Nephron progenitor cell (in vitro differentiated cells): ENCODE data around the gene ZNF780A.
A peak's percentile ranks its signal among the peaks of the same experiment; 100 is the strongest.

Experiments used
- DNase-seq: peaks from one replicate; pipeline ENCODE4 v3.0.0; 2021
- H3K27ac Mint-ChIP-seq: 2 replicates; pipeline ENCODE4 v1.8.0; 2021; ENCODE audit warnings: mild to moderate bottlenecking, moderate library complexity, mixed read lengths
- H3K27me3 Mint-ChIP-seq: 2 replicates; pipeline ENCODE4 v1.8.0; 2021; ENCODE audit warnings: mild to moderate bottlenecking, low read depth, mixed read lengths; ENCODE audit not compliant: poor library complexity
- H3K36me3 Mint-ChIP-seq: 2 replicates; pipeline ENCODE4 v1.8.0; 2021; ENCODE audit warnings: low read depth, mixed read lengths
- H3K4me1 Mint-ChIP-seq: 2 replicates; pipeline ENCODE4 v1.8.0; 2021; ENCODE audit warnings: mixed read lengths
- H3K4me3 Mint-ChIP-seq: 2 replicates; pipeline ENCODE4 v1.8.0; 2021; ENCODE audit warnings: mild to moderate bottlenecking, moderate library complexity, mixed read lengths
- H3K9me3 Mint-ChIP-seq: 2 replicates; pipeline ENCODE4 v1.8.0; 2021; ENCODE audit warnings: mild to moderate bottlenecking, moderate library complexity, mixed read lengths
- TF ChIP-seq, protein P1 (sequence below): fragments of 200-600 bp; sonication (generic); IDR thresholded peaks from 2 replicates; pipeline ENCODE4 v1.5.0; 2021; ENCODE audit warnings: antibody characterized with exemption

The ZNF780A gene

DNA sequence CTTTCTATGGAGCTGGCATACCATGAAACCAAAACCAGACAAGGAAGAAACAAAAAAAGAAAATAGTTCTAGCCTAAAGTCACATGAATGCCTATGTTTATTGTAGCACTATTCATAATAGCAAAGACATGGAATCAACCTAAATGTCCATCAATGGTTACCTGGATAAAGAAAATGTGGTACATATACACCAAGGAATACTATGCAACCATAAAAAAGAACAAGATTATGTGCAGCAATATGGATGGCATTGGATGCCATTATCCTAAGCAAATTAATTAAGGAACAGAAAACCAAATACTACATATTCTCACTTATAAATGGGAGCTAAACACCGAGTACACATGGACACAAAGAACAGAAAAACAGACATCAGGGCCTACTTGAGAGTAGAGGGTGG, 10.5 kb downstream of the ZNF780A start:
- no peak overlapping the region for H3K27ac Mint-ChIP-seq
- H3K36me3 Mint-ChIP-seq = peaks cover 96% of the 10 kb centered on the region
- TF ChIP-seq, protein P1, sequence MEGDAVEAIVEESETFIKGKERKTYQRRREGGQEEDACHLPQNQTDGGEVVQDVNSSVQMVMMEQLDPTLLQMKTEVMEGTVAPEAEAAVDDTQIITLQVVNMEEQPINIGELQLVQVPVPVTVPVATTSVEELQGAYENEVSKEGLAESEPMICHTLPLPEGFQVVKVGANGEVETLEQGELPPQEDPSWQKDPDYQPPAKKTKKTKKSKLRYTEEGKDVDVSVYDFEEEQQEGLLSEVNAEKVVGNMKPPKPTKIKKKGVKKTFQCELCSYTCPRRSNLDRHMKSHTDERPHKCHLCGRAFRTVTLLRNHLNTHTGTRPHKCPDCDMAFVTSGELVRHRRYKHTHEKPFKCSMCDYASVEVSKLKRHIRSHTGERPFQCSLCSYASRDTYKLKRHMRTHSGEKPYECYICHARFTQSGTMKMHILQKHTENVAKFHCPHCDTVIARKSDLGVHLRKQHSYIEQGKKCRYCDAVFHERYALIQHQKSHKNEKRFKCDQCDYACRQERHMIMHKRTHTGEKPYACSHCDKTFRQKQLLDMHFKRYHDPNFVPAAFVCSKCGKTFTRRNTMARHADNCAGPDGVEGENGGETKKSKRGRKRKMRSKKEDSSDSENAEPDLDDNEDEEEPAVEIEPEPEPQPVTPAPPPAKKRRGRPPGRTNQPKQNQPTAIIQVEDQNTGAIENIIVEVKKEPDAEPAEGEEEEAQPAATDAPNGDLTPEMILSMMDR = no peak

DNA sequence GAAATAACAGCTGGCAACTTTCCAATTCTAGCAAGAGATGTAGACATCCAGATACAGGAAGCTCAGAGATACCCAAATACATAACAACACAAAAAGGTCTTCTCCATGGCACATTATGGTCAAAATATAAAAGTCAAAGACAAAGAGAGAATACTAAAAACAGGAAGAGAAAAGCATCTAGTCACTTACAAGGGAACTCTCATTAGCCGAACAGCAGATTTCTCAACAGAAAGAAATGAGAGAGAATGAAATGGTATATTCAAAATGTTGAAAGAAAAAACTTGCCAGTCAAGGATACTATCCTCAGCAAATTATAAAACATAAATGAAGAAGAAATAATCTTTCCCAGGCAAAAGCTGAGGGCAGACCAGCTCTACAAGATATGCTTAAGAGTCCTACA, 12.4 kb downstream of the ZNF780A start:
- Mint-ChIP-seq H3K4me1 (no peaks in the 10 kb centered on the region), H3K9me3 (peaks cover 80% of the 10 kb centered on the region), H3K27ac (no peak overlapping the region), H3K27me3 (no peaks in the 10 kb centered on the region), H3K36me3 (peaks cover 100% of the 10 kb centered on the region), H3K4me3 (no peak overlapping the region)
- TF ChIP-seq, protein P1 = no peak
- DNase-seq = no peak

More for the DNA sequence above, 10.5 kb downstream of the ZNF780A start:
- no peak for DNase-seq
- peaks cover 61% of the 10 kb centered on the region for H3K9me3 Mint-ChIP-seq
- no peaks in the 10 kb centered on the region for H3K27me3 Mint-ChIP-seq
- no peak overlapping the region for H3K4me3 Mint-ChIP-seq
- no peaks in the 10 kb centered on the region for H3K4me1 Mint-ChIP-seq

DNA sequence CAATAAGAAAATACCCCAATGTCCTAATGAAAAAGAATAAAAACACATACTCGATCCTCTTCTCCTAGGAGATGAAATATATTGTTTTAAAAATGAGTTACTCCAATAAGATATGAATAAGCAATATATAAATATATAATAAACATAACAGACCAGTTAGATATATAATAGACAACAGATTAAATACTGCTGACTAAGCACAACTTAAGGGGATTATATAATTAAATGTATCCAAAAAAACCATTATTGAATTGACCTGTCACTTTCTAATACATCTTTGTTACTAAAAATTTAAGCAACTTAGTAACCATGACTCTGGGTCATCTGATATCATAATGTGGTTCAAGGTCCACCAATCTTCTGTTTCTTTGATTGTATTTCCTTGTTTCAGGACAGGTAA, 20.7 kb downstream of the ZNF780A start:
- no peak for DNase-seq
- TF ChIP-seq, protein P1 = no peak
- Mint-ChIP-seq H3K4me3 (no peak overlapping the region), H3K4me1 (no peaks in the 10 kb centered on the region), H3K27ac (no peak overlapping the region), H3K9me3 (peaks cover 78% of the 10 kb centered on the region), H3K36me3 (peaks cover 80% of the 10 kb centered on the region), H3K27me3 (peaks cover 4% of the 10 kb centered on the region)

DNA sequence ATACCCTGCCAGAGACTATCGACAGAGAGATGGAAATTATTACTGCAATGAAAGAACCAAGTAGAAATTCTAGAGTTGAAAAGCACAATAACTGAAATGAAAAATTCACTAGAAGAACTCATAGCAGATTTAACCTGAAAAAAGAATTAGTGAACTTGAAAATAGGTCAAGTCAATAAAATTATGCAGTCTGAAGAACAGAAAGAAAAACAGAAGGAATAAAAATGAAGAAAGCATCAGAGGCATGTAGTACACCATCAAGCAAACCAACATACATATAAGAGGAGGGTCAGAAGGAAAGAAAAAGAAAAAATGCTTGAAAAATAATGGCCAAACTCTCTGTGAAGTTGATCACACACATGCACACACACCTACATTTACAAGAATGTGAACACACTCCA, 31.1 kb downstream of the ZNF780A start:
- Mint-ChIP-seq H3K4me1 (peaks cover 17% of the 10 kb centered on the region), H3K27ac (no peak overlapping the region), H3K9me3 (peaks cover 88% of the 10 kb centered on the region), H3K36me3 (peaks cover 35% of the 10 kb centered on the region), H3K27me3 (peaks cover 11% of the 10 kb centered on the region), H3K4me3 (no peak overlapping the region)
- DNase-seq = no peak
- TF ChIP-seq, protein P1 = no peak

DNA sequence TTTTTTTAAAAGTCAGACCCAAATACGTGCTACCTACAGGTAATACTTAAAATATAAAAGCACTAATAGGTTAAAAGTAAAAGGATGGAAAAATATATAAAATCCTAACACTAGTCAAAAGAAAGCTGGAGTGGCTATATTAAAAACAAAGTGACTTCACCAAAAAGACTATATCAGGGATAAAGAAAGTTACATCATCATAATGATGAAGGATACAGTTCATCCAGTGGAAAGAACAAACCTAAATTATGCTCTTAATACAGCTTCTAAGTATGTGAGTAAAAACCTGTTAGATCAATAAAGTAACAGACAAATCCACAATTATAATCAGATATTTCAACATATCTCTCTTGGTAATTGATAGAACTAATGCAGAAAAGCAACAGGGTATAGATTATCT, 33.6 kb downstream of the ZNF780A start:
- Mint-ChIP-seq H3K4me3 (peak overlapping the region; percentile 99), H3K36me3 (peaks cover 59% of the 10 kb centered on the region), H3K27me3 (peaks cover 4% of the 10 kb centered on the region), H3K9me3 (peaks cover 90% of the 10 kb centered on the region), H3K27ac (no peak overlapping the region), H3K4me1 (peaks cover 21% of the 10 kb centered on the region)
- TF ChIP-seq, protein P1 = no peak
- no peak for DNase-seq

DNA sequence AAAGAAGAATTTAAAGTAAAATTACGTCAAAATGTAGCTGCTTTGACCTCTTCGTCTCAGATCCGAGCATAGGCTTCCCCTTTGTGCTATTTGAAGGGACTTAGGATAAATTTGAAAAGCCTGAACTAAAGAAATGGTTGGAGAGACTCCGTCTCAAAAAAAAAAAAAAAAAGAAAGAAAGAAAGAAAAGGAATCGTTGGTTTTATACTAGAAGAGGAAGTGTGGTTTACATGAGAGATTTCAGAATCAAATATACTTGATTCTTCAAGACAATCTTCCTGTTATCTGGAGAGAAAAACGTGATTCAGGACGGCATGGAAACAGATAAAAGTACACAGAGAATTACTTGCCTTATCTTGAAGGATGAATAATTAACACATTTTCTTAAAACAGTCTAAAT, 34.2 kb downstream of the ZNF780A start:
- no peak for DNase-seq
- peaks cover 4% of the 10 kb centered on the region for H3K27me3 Mint-ChIP-seq
- TF ChIP-seq, protein P1 = no peak
- H3K4me3 Mint-ChIP-seq = peak overlapping the region; percentile 99
- peaks cover 90% of the 10 kb centered on the region for H3K9me3 Mint-ChIP-seq
- H3K4me1 Mint-ChIP-seq = peaks cover 21% of the 10 kb centered on the region
- H3K27ac Mint-ChIP-seq = peak overlapping the region; percentile 2
- peaks cover 66% of the 10 kb centered on the region for H3K36me3 Mint-ChIP-seq
